ENCODE measurements around the gene LLPH.

The LLPH gene

GRCh38 chr12:66108386-66108785, 22.2 kb downstream of the LLPH start:
- DNase-seq (ENCODE audit: low read depth): no peak
- no peak overlapping the region for H3K4me3 ChIP-seq (ENCODE audit: control insufficient read depth, low read depth, low read length)
- TF ChIP-seq CTCF (IDR thresholded peaks at IDR 0.05; ENCODE audit: control insufficient read depth, insufficient read depth, low read depth, low read length, missing control alignments): no peak

- peak; percentile 73 for TF ChIP-seq CTCF (IDR thresholded peaks at IDR 0.05; ENCODE audit: control insufficient read depth, insufficient read depth, low read depth, low read length, missing control alignments)
- H3K4me3 ChIP-seq (ENCODE audit: control insufficient read depth, low read depth, low read length): no peak overlapping the region
- DNase-seq (ENCODE audit: low read depth): peak; percentile 89
Measured at GRCh38 chr12:66107451-66107915, 23.1 kb downstream of the LLPH start.

- DNase-seq (ENCODE audit: low read depth): no peak
- H3K4me3 ChIP-seq (ENCODE audit: control insufficient read depth, low read depth, low read length): no peak overlapping the region
- no peak for TF ChIP-seq CTCF (IDR thresholded peaks at IDR 0.05; ENCODE audit: control insufficient read depth, insufficient read depth, low read depth, low read length, missing control alignments)
Measured at GRCh38 chr12:66103016-66103913, 27.3 kb downstream of the LLPH start.

- no peak for TF ChIP-seq CTCF (IDR thresholded peaks at IDR 0.05; ENCODE audit: control insufficient read depth, insufficient read depth, low read depth, low read length, missing control alignments)
- no peak overlapping the region for H3K4me3 ChIP-seq (ENCODE audit: control insufficient read depth, low read depth, low read length)
- DNase-seq (ENCODE audit: low read depth): peak; percentile 27
Measured at GRCh38 chr12:66092559-66093269, 37.8 kb downstream of the LLPH start.

- no peak overlapping the region for H3K4me3 ChIP-seq (ENCODE audit: control insufficient read depth, low read depth, low read length)
- TF ChIP-seq CTCF (IDR thresholded peaks at IDR 0.05; ENCODE audit: control insufficient read depth, insufficient read depth, low read depth, low read length, missing control alignments): no peak
- DNase-seq (ENCODE audit: low read depth): no peak
Measured at GRCh38 chr12:66090157-66090556, 40.4 kb downstream of the LLPH start.

GRCh38 chr12:66087365-66087943, 43.1 kb downstream of the LLPH start:
- TF ChIP-seq CTCF (IDR thresholded peaks at IDR 0.05; ENCODE audit: control insufficient read depth, insufficient read depth, low read depth, low read length, missing control alignments): peak; percentile 81
- no peak overlapping the region for H3K4me3 ChIP-seq (ENCODE audit: control insufficient read depth, low read depth, low read length)
- peak; percentile 49 for DNase-seq (ENCODE audit: low read depth)

Measured in AG09309 (cell line).